Measurements from ENCODE around the gene FN1. TPM values are rescaled to one million over a fixed set of nuclear protein-coding genes. Genes with fewer than 3 reads are reported as not detected.

Gene FN1
- total RNA-seq, 1 donor from 2014 or later, result 902 TPM

DNA sequence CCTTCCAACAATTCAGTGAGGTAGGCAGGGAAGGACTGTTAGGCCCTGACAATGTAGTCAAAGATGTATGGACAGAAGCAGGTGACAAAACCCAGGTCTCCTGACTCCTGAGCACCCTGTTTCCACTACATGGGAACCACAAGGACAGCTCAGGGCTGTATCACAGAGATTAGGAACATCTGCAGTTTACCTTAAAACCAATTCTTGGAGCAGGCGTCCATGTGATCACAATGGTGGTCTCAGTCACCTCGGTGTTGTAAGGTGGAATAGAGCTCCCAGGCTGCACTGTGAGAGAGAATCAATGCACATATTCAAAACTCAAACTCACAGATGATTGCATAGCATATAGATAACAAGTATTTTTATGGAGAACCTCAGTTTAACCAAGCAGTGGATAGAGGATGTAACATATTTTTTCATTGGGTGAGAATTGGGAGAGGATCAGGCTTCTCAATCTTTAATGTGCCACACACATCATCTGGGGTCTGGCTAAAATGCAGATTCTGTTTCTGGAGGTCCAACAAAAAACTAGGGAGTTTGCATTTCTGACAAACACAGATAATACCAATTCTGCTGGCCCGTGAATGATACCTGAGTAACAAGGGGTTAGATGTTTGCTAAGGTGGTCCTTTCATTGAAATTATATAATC, 36.7 kb downstream of the FN1 start:
- Mint-ChIP-seq H3K4me1 (ENCODE audit: unreplicated experiment) (no peaks in the 10 kb centered on the region), H3K27me3 (no peaks in the 10 kb centered on the region), H3K4me3 (no peak overlapping the region), H3K9me3 (no peaks in the 10 kb centered on the region), H3K36me3 (peaks cover 24% of the 10 kb centered on the region), H3K27ac (no peak overlapping the region)
- TF ChIP-seq, protein P1, sequence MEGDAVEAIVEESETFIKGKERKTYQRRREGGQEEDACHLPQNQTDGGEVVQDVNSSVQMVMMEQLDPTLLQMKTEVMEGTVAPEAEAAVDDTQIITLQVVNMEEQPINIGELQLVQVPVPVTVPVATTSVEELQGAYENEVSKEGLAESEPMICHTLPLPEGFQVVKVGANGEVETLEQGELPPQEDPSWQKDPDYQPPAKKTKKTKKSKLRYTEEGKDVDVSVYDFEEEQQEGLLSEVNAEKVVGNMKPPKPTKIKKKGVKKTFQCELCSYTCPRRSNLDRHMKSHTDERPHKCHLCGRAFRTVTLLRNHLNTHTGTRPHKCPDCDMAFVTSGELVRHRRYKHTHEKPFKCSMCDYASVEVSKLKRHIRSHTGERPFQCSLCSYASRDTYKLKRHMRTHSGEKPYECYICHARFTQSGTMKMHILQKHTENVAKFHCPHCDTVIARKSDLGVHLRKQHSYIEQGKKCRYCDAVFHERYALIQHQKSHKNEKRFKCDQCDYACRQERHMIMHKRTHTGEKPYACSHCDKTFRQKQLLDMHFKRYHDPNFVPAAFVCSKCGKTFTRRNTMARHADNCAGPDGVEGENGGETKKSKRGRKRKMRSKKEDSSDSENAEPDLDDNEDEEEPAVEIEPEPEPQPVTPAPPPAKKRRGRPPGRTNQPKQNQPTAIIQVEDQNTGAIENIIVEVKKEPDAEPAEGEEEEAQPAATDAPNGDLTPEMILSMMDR (conservative IDR thresholded peaks at IDR 0.05), result no peak
- DNase-seq (ENCODE audit: extremely low spot score, unreplicated experiment), result no peak

DNA sequence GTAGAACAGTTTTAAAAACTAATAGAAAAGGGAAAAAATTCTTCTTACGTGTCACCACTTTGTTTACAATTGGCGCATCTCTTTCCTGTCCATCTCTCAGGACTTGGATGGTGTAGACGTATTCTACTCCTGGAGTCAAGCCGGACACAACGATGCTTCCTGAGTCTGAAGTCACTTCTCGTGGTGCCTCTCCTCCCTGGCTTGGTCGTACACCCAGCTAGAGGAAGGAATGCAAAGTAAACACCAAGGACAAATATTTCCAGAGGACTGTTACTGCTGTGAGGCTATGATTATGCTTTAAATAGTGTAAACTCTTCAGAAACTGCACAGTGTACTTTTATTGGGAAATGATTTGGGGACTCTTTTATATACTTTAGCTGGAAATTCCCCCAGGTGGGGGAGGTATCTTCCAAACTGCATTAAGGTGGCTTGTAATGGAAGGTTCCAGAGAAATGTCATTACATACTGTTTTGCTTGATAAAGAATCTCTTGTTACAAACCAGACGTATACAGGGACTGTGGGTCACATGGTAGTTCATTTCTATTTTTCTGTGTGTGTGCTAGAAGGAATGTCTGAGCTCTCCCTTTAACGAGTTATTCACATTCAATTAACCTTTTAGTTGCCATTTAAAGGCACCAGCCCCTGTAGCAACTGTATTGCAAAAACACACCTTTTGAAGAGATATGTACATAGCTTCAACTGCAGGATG, 38.1 kb downstream of the FN1 start:
- Mint-ChIP-seq H3K9me3 (no peaks in the 10 kb centered on the region), H3K36me3 (peaks cover 26% of the 10 kb centered on the region), H3K4me1 (ENCODE audit: unreplicated experiment) (no peaks in the 10 kb centered on the region), H3K27ac (no peak overlapping the region), H3K27me3 (no peaks in the 10 kb centered on the region), H3K4me3 (no peak overlapping the region)
- DNase-seq (ENCODE audit: extremely low spot score, unreplicated experiment), result no peak
- TF ChIP-seq, protein P1 (conservative IDR thresholded peaks at IDR 0.05), result no peak

DNA sequence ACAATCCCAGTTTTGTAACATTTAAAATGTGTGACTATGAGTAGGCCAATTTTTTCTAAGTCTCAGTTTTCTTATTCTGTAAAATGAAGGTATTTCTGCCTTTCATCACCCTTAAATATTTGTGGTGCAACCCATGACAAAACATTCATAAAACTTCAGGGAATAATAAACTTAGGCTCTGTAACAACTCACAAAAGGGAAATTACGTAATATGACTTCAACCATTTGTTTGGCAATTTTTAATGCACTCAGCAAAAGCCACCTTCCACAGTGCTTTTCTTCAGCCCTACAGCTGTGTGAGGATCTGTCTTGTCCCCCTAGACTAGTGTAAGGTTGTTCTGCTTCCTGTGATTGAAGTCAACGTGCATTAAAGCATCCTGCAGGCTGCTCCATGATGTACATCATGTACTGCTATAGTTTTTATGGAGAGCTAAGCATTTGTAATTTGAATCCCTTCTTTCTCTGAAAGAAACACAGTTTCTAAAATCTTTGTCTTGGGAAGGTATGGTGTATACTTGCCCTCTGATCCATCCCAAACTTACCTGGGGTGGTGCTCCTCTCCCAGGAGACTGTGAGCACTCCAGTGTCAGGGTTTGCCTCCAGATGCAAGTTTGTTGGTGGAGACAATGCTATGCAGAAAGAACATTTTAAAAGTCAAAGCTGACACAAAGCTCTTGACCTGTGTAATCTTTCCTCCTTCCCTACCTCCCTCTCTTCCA, 39.1 kb downstream of the FN1 start:
- no peak overlapping the region for H3K27ac Mint-ChIP-seq
- peaks cover 33% of the 10 kb centered on the region for H3K36me3 Mint-ChIP-seq
- H3K9me3 Mint-ChIP-seq, result no peaks in the 10 kb centered on the region
- H3K4me1 Mint-ChIP-seq (ENCODE audit: unreplicated experiment), result no peaks in the 10 kb centered on the region
- TF ChIP-seq, protein P1 (conservative IDR thresholded peaks at IDR 0.05), result no peak
- DNase-seq (ENCODE audit: extremely low spot score, unreplicated experiment), result no peak
- no peaks in the 10 kb centered on the region for H3K27me3 Mint-ChIP-seq
- H3K4me3 Mint-ChIP-seq, result no peak overlapping the region

DNA sequence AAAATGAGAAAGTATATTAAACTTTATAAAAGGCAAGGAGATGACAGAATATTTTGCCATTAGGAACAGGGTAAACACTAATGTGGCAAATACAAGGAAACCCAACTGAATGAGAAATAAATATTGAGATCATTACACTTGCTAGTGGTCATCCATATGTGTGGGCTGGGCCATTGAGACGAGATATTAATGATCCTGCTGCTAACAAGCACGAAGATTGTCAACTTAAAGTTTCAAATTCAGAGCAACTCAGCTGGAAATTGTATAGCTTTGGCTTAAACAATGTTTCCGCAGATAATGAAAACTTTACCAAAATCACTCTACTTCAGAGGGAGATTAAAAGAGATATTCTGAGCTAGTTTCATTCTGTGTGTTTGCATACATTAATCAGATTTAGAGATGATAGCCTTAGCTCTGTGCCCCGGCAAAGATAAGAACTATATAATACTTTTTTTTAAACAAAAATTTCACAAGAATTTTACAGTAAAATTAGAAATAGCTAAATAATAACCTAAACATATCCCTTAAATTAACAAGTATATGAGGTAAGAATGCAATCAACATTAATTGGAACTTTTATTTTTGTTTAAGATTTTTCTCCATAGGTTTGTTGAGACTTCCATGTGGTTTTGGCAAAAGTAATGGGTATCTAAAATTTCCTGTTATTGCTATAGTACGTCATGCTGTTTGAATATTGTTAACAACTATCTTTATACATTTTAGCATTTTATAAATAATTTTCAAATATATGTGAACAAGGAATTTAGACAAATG, 40.0 kb downstream of the FN1 start:
- Mint-ChIP-seq H3K4me1 (ENCODE audit: unreplicated experiment) (no peaks in the 10 kb centered on the region), H3K4me3 (no peak overlapping the region), H3K9me3 (no peaks in the 10 kb centered on the region), H3K27ac (no peak overlapping the region), H3K27me3 (no peaks in the 10 kb centered on the region), H3K36me3 (peaks cover 31% of the 10 kb centered on the region)
- no peak for DNase-seq (ENCODE audit: extremely low spot score, unreplicated experiment)
- TF ChIP-seq, protein P1 (conservative IDR thresholded peaks at IDR 0.05), result no peak

DNA sequence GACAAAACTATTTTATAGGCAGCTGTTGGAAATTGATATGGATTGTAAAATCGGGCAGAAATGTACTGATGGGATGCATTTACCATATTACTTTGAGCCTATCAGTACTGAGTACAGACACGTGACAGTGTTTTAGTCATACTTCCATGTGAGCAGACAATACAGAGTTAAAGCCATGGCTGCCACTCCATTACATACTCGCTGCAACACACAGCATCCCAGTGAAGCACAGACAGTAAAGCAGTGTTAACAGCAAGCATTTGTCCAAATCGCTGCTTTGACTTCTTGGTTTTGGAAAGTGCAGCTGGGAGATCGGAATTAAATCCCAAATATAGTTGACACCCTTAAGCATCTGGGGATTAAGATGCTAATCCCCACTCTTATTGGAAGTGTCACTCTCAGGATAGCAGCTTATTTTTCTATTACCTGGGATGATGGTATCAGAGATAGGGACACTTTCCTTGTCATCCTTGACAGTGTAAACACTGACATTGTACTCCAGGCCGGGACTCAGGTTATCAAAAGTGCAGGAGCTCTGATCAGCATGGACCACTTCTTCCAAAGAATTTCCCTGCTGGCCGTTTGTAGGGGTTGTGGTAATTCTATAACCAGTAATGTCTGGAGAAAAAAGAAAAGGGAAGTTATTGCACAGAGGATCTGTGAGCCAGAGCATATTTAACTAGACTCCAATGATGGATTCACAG, 41.6 kb downstream of the FN1 start:
- Mint-ChIP-seq H3K4me3 (no peak overlapping the region), H3K36me3 (peaks cover 30% of the 10 kb centered on the region), H3K9me3 (no peaks in the 10 kb centered on the region), H3K27ac (no peak overlapping the region), H3K27me3 (no peaks in the 10 kb centered on the region), H3K4me1 (ENCODE audit: unreplicated experiment) (no peaks in the 10 kb centered on the region)
- no peak for DNase-seq (ENCODE audit: extremely low spot score, unreplicated experiment)
- TF ChIP-seq, protein P1 (conservative IDR thresholded peaks at IDR 0.05), result no peak
